GM21825 (cell line): Measurements from ENCODE around the gene NLGN3.

Experiments
- ATAC-seq: cut with Tn5 transposase; IDR thresholded peaks from one replicate; pipeline ENCODE4 v1.9.1; 2021; ENCODE audit warnings: mild to moderate bottlenecking, moderate library complexity; ENCODE audit not compliant: unreplicated experiment

Gene NLGN3

GRCh38 chrX:71144651-71145050 is at the start of gene NLGN3:
TSS of gene NLGN3 (plus strand) at chrX:71144841. CDS start at chrX:71147750, 2,909 bp downstream.
- no peak for ATAC-seq

- no peak for ATAC-seq
These were observed 49.6 kb upstream of the NLGN3 start for GRCh38 chrX:71095033-71095432.

GRCh38 chrX:71095555-71095980 is 49.1 kb upstream of the NLGN3 start, which contains the start of gene FOXO4:
TSS of gene FOXO4 (plus strand) at chrX:71095851. CDS start at chrX:71096529, 678 bp downstream.
- peak; percentile 87 for ATAC-seq

GRCh38 chrX:71095981-71096759 is 48.5 kb upstream of the NLGN3 start:
- peak; percentile 3 for ATAC-seq

GRCh38 chrX:71096760-71097032 is 47.9 kb upstream of the NLGN3 start:
- ATAC-seq = no peak

GRCh38 chrX:71098302-71098701 is 46.3 kb upstream of the NLGN3 start:
- ATAC-seq = peak; percentile 37

- no peak for ATAC-seq
These were observed 45.6 kb upstream of the NLGN3 start for GRCh38 chrX:71098951-71099506.

- ATAC-seq = no peak
These were observed 44.9 kb upstream of the NLGN3 start for GRCh38 chrX:71099736-71100135.

- no peak for ATAC-seq
These were observed 43.8 kb upstream of the NLGN3 start for GRCh38 chrX:71100581-71101505.

GRCh38 chrX:71102292-71102691 is 42.3 kb upstream of the NLGN3 start:
- ATAC-seq = no peak

- no peak for ATAC-seq
These were observed 41.3 kb upstream of the NLGN3 start for GRCh38 chrX:71103110-71103983.

GRCh38 chrX:71105628-71106027 is 39.0 kb upstream of the NLGN3 start:
- ATAC-seq = no peak

GRCh38 chrX:71106427-71106826 is 38.2 kb upstream of the NLGN3 start, which contains the start of gene CXorf65:
TSS of gene CXorf65 (minus strand) at chrX:71106740. CDS start at chrX:71106556, 184 bp downstream.
- ATAC-seq = no peak

- ATAC-seq = no peak
These were observed 37.4 kb upstream of the NLGN3 start for GRCh38 chrX:71107245-71107644.

- no peak for ATAC-seq
These were observed 36.8 kb upstream of the NLGN3 start for GRCh38 chrX:71107762-71108360.

- no peak for ATAC-seq
These were observed 35.6 kb upstream of the NLGN3 start for GRCh38 chrX:71109051-71109450.

GRCh38 chrX:71111141-71111843 is 33.3 kb upstream of the NLGN3 start, which contains the start of gene IL2RG:
TSS of gene IL2RG (minus strand) at chrX:71111577. CDS start at chrX:71111539, 38 bp downstream.
- ATAC-seq = peak; percentile 87

- ATAC-seq = peak; percentile 26
These were observed 32.7 kb upstream of the NLGN3 start for GRCh38 chrX:71111921-71112431.

- ATAC-seq = no peak
These were observed 27.3 kb upstream of the NLGN3 start for GRCh38 chrX:71117358-71117757.
